Measurements from ENCODE around the gene POLA1. TPM values are rescaled to one million over a fixed set of nuclear protein-coding genes. Genes with fewer than 3 reads are reported as not detected.

The POLA1 gene
- polyA plus RNA-seq, 1 donor from 2014 or later, result 5.8 TPM

Small RNAs within 50 kb of the gene (small RNA-seq; reads per million reads assigned to genes)
- gene SCARNA23, result 7.0 to 8.3 (median 7.8) reads per million in 3 experiments

Other genes with a start within 250 kb of the POLA1 start
- gene PDK3, start 228.6 kb upstream of the POLA1 start, polyA plus RNA-seq, result 2.1 and 2.9 TPM in 2 replicates
- gene PCYT1B, start 46.6 kb upstream of the POLA1 start, polyA plus RNA-seq, result 6.5 and 10.6 TPM in 2 replicates